Type B pancreatic cell (in vitro differentiated cells): ENCODE data around the gene SLC4A2. TPM values are rescaled to one million over a fixed set of nuclear protein-coding genes. Genes with fewer than 3 reads are reported as not detected.

ENCODE experiments used
- DNase-seq: peaks from one replicate; pipeline ENCODE4 v3.0.0; 2021; ENCODE audit warnings: mixed read lengths; ENCODE audit not compliant: unreplicated experiment; ENCODE audit errors: extremely low spot score
- H3K27ac Mint-ChIP-seq: 2 replicates; pipeline ENCODE4 v1.8.0; 2021; ENCODE audit warnings: mild to moderate bottlenecking, mixed read lengths
- H3K27me3 Mint-ChIP-seq: 2 replicates; pipeline ENCODE4 v1.8.0; 2021; ENCODE audit warnings: mixed read lengths
- H3K36me3 Mint-ChIP-seq: 2 replicates; pipeline ENCODE4 v1.8.0; 2021; ENCODE audit warnings: mixed read lengths
- H3K4me1 Mint-ChIP-seq: one replicate; pipeline ENCODE4 v1.8.0; 2021; ENCODE audit warnings: mixed read lengths; ENCODE audit not compliant: unreplicated experiment
- H3K4me3 Mint-ChIP-seq: 2 replicates; pipeline ENCODE4 v1.8.0; 2021; ENCODE audit warnings: mild to moderate bottlenecking, mixed read lengths
- H3K9me3 Mint-ChIP-seq: 2 replicates; pipeline ENCODE4 v1.8.0; 2021; ENCODE audit warnings: mixed read lengths
- CTCF ChIP-seq: fragments of 200-600 bp; sonication (generic); conservative IDR thresholded peaks from 2 replicates; pipeline ENCODE4 v1.5.0; 2021; ENCODE audit warnings: antibody characterized with exemption, mild to moderate bottlenecking
- total RNA-seq: library from RNA; stranded (reverse); gene quantifications from 2 replicates; pipeline ENCODE4 v1.2.1, GENCODE V29; 2021; ENCODE audit warnings: low replicate concordance

The SLC4A2 gene
- total RNA-seq, 1 donor from 2014 or later, result 150 TPM

GRCh38 chr7:151075662-151075971, 16.2 kb downstream of the SLC4A2 start:
- no peak overlapping the region for H3K4me3 Mint-ChIP-seq
- H3K4me1 Mint-ChIP-seq, result peaks cover 15% of the 10 kb centered on the region
- TF ChIP-seq CTCF, result no peak
- no peaks in the 10 kb centered on the region for H3K9me3 Mint-ChIP-seq
- H3K36me3 Mint-ChIP-seq, result no peaks in the 10 kb centered on the region
- no peaks in the 10 kb centered on the region for H3K27me3 Mint-ChIP-seq
- H3K27ac Mint-ChIP-seq, result no peak overlapping the region
- DNase-seq, result no peak

GRCh38 chr7:151075978-151076426, 16.6 kb downstream of the SLC4A2 start:
- Mint-ChIP-seq H3K4me3 (no peak overlapping the region), H3K27me3 (no peaks in the 10 kb centered on the region), H3K4me1 (peaks cover 15% of the 10 kb centered on the region), H3K27ac (no peak overlapping the region), H3K36me3 (no peaks in the 10 kb centered on the region), H3K9me3 (no peaks in the 10 kb centered on the region)
- no peak for TF ChIP-seq CTCF
- DNase-seq, result no peak

- peak; percentile 62 for TF ChIP-seq CTCF
- Mint-ChIP-seq H3K4me1 (peaks cover 15% of the 10 kb centered on the region), H3K27ac (no peak overlapping the region), H3K27me3 (no peaks in the 10 kb centered on the region), H3K9me3 (no peaks in the 10 kb centered on the region), H3K36me3 (no peaks in the 10 kb centered on the region), H3K4me3 (no peak overlapping the region)
- no peak for DNase-seq
These were observed 17.7 kb downstream of the SLC4A2 start for GRCh38 chr7:151076863-151077704.

- peak overlapping the region; percentile 55 for H3K27ac Mint-ChIP-seq
- H3K4me3 Mint-ChIP-seq, result peak overlapping the region; percentile 77
- H3K4me1 Mint-ChIP-seq, result peaks cover 18% of the 10 kb centered on the region
- no peaks in the 10 kb centered on the region for H3K27me3 Mint-ChIP-seq
- TF ChIP-seq CTCF, result no peak
- H3K36me3 Mint-ChIP-seq, result no peaks in the 10 kb centered on the region
- no peak for DNase-seq
- no peaks in the 10 kb centered on the region for H3K9me3 Mint-ChIP-seq
These were observed 18.4 kb downstream of the SLC4A2 start for GRCh38 chr7:151077705-151078232.

- Mint-ChIP-seq H3K27me3 (no peaks in the 10 kb centered on the region), H3K36me3 (no peaks in the 10 kb centered on the region), H3K27ac (peak overlapping the region; percentile 55), H3K4me1 (peaks cover 20% of the 10 kb centered on the region), H3K9me3 (no peaks in the 10 kb centered on the region), H3K4me3 (peak overlapping the region; percentile 96)
- no peak for TF ChIP-seq CTCF
- no peak for DNase-seq
These were observed 19.0 kb downstream of the SLC4A2 start for GRCh38 chr7:151078233-151079040.
